ENCODE results near the gene STAC3. TPM values are rescaled to one million over a fixed set of nuclear protein-coding genes. Genes with fewer than 3 reads are reported as not detected.

STAC3 gene
- total RNA-seq, 2 donors from 2014 or later = 2.0 to 4.2 TPM

DNA sequence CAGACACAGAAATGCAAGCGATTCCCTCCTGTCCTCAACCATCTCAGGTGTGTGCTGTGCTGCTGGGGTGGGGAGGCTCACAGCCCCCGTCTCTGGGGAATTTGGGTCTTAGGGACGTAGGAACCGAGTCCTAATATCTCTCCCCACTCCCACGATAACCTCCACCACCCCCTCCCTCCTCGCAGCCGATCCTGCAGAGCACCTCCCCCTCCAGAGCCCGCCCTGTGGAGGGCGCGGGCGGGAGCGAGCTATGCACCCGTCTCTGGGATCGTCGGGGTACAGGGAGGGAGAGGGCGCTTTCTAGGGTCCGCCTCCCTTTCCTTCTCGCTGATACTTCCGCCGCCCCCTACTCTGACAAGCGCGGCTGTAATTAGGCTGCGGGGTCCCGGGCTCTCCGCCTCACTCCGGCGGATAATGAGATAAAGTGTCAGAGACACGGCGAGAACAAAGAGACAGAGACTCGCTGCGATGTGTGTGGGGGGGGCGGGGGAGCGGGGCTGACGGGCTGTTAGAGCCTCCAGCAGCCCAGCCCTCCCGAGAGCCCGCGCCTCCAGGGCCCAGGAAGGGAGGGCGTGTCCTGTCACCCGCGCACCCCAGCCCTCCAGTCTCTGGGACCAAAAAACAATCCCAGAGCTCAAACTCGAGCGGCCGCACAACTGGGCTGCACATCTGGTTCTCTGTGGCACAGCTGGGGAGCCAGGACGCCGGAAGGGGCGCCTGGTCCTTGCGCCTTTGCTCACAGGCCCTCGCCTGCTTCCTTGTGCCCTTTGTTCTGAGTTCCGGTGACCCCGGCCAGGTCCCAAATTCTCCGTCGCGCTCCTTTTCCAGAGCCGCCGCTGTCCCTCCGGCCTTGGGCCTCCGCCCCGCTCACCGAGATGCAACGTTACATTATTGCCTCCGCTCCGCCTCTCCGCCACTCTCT is 12.8 kb downstream of the STAC3 start:
- DNase-seq = peak in 1 of 2 donors; percentile 35
- intact Hi-C loops (cut with DNase I, micrococcal nuclease) = no loop called here
- no peak for ATAC-seq

DNA sequence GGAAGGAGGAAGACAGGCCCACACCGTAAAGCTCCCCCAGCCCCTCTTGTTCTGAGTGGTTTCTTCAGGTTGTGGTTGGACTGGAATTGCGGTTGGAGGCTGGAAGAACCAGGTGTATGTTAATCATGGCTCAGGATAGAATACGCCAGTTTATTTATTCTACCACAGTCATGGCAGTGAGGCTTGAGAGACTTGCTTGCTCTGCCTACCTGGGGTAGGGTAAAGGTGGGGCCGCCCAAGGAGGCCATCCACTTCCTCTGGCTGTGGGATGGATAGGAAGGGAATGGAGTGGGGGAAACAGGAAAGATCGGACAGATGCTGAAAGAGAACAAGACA is 13.4 kb downstream of the STAC3 start:
- intact Hi-C loops (cut with DNase I, micrococcal nuclease) = no loop called here
- ATAC-seq (no peak), DNase-seq (no peak)

DNA sequence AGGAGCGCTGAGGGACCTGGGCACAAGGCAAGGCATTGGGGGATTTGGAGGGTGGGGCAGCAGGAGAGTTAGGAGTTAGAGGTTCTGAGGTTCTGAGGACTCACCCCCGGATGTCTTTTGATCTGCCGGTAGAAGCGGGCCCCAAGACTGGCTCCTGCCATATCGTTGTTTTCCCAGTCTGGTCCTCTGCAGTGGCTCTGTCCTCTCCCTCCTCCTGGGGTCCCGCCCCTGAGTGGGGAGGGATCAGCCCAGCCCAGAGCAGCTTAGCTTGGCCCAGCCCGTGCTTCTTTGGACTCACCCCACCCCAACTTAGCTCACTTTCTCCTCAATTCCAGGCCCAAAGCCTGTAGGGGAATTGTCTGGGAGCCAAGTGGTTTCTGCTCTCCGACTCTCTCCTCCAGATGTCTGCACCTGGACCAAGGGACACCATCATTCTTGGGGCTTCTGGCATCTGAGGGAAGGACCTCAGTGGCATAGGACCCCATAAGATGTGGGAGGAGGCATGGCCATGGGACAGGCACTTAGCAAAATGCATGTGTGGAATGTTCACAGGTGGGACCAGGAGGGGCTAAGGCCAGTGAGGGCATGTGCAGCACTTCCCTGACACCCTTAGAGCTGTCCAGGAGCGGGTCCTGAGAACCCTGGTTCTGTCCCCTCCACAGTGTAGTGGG is 13.9 kb downstream of the STAC3 start:
- ATAC-seq (no peak), DNase-seq (no peak)
- intact Hi-C loops (cut with DNase I, micrococcal nuclease) = no loop called here

DNA sequence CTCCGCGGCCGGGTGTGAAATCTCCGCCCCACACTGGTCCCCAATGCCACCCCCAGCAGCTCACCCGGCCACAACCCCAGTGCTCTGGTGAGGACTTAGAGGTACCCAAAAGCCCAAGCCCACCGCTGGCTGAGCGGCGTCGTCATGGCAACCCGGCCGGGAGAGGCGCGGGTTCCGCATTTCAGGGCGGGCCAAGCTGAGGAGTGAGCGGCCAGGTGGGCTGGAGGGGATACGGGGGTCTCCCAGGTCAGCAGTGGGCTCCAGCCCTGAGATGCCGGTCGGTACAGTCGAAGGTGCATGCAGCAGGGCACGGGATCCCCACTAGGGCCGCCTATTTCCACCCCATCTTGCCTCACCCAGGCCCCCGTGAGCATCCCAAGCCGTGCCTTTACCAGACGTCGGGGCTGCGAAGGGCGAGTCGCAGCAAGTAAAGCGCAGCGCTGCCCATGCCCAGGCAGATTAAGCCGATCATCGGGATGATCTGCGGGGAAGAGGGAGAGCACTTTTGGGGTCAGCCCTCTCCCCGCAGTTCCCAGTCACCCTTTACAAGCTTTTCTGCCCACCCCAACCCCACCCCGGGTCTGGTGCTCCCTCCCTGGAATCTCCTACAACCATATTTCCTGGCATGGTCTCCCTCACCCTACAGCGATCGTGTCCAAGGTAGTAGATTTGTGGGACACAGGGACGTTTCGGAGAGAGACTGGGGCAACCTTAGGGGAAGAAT is 14.6 kb downstream of the STAC3 start:
- DNase-seq (peak in 1 of 2 donors; percentile 25), ATAC-seq (no peak)
- intact Hi-C loops (cut with DNase I, micrococcal nuclease) = no loop called here

DNA sequence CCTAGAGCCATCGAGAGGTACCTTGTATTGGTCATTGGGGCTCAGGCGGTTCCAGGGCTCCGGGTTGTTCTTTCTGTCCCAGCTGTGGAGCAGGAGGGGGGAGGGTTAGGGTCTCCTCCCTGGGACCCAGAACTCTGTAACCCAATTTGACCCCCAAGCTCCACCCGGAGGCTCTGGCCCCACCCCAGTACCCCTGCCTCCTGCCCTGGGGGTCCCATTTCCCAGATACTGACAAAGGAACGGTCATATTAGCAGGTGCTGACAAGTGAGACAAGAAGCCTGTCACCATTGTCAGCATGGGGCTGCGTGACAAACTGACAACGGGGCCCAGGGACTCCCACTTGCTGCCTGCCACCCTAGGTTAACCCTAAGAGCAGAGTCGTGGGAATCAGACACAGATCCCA is 15.3 kb downstream of the STAC3 start:
- no peak for DNase-seq
- no peak for ATAC-seq
- intact Hi-C loops (cut with DNase I, micrococcal nuclease) = no loop called here

DNA sequence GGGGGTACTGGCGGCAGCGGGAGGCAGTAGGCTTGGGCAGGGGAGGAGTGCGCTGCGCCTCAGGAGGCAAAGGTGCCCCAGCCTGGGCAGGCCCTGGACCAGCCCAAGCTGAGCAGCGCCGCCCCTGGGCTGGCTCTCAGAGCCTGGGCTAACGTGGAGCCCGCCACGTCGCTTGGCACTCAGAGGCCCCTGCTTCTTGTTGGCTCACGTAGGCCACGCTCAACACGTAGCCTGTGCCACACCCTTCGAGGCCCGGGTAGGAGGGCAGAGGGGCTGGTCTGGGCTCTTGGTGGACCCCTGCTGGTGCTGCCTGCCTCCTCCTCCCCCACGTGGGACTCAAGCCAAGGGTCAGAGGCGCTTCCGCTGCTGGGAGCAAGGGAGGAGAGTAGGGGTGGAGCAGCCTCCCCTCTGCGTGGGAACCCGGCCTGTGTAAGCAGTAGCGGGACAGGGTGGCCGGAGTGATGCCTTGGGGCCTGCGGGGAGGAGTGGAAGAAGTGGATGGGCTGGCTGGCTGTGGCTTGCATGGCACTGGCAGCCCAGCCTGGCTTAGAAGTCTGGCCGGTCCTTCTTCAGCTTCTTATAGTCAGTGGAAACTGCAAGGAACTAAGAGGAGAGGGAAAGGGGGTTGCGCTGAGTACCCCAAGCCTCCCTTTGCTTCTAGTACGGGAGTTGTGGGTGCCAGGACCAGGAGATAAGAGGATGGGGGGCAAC is 15.8 kb downstream of the STAC3 start:
- ATAC-seq (no peak), DNase-seq (no peak)
- intact Hi-C loops (cut with DNase I, micrococcal nuclease) = no loop called here

DNA sequence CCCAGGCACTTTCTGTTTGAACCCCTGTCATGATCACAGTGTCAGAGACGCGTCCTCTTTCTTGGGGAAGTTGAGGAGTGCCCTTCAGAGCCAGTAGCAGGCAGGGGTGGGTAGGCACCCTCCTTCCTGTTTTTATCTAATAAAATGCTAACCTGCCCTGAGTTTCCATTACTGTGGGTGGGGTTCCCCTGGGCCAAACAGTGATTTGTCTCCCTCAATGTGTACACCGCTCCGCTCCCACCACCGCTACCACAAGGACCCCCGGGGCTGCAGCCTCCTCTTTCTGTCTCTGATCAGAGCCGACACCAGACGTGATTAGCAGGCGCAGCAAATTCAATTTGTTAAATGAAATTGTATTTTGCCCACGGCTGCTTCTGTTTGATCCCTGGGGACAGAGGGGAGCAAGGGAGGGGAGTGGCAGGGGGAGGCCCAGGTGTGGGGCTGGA is 16.4 kb downstream of the STAC3 start:
- ATAC-seq = no peak
- intact Hi-C loops (cut with DNase I, micrococcal nuclease) = no loop called here
- no peak for DNase-seq

DNA sequence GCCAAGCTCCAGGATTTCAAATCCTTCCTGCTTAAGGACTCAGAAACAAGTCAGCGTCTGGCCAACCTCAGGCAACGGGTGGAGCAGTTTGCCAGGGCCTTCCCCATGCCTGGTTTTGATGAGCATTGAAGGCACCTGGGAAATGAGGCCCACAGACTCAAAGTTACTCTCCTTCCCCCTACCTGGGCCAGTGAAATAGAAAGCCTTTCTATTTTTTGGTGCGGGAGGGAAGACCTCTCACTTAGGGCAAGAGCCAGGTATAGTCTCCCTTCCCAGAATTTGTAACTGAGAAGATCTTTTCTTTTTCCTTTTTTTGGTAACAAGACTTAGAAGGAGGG is 16.8 kb downstream of the STAC3 start:
- no peak for DNase-seq
- no peak for ATAC-seq
- intact Hi-C loops (cut with DNase I, micrococcal nuclease) = no loop called here

DNA sequence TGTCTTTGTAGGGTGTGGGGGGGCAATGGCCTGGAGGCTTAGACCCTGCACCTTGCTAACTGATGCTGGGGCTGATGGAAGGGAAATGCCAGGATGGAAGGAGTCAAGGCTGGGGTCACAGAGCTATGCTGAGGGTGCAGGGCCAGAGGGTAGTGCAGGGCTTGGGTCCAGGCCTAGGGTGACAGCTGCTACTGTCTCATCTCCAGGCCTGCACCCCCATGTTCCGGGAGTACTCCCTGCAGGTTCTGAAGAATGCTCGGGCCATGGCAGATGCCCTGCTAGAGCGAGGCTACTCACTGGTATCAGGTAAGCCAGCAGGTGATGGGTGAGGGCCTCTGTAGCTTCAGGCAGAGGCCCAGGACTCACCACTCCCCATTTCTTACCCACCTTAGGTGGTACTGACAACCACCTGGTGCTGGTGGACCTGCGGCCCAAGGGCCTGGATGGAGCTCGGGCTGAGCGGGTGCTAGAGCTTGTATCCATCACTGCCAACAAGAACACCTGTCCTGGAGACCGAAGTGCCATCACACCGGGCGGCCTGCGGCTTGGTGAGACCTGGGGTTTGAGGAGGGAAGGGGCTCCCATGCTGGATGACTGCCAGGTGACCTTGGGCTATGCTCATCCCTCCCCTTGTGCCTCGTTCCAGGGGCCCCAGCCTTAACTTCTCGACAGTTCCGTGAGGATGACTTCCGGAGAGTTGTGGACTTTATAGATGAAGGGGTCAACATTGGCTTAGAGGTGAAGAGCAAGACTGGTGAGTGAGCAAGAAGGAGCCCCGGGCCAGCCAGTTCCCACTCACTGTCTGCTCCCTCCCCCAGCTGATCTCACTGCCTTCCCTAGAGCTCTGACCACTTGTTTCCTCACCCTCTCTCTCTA is 17.4 kb downstream of the STAC3 start:
- ATAC-seq (no peak), DNase-seq (no peak)
- intact Hi-C loops (cut with DNase I, micrococcal nuclease) = no loop called here

DNA sequence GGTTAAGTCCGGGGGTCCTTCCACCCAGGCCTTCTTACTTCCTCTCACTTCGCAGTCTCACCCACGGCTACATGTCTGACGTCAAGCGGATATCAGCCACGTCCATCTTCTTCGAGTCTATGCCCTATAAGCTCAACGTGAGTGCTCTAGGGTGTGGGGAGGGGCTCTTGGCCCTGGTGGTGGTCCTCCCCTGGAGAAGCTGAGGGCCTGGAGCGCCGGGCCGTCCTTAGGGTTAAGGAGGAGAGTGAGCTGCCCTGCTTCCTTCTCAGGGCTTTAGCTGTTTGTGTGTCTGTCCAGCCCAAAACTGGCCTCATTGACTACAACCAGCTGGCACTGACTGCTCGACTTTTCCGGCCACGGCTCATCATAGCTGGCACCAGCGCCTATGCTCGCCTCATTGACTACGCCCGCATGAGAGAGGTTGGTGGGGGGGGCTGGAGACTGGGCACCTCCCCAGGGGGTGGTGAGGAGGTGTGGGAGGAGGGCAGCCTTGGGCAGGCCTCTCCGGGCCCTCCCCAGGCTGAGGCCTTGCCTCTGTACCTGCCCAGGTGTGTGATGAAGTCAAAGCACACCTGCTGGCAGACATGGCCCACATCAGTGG is 18.7 kb downstream of the STAC3 start:
- ATAC-seq (no peak), DNase-seq (no peak)
- intact Hi-C loops (cut with DNase I, micrococcal nuclease) = no loop called here

DNA sequence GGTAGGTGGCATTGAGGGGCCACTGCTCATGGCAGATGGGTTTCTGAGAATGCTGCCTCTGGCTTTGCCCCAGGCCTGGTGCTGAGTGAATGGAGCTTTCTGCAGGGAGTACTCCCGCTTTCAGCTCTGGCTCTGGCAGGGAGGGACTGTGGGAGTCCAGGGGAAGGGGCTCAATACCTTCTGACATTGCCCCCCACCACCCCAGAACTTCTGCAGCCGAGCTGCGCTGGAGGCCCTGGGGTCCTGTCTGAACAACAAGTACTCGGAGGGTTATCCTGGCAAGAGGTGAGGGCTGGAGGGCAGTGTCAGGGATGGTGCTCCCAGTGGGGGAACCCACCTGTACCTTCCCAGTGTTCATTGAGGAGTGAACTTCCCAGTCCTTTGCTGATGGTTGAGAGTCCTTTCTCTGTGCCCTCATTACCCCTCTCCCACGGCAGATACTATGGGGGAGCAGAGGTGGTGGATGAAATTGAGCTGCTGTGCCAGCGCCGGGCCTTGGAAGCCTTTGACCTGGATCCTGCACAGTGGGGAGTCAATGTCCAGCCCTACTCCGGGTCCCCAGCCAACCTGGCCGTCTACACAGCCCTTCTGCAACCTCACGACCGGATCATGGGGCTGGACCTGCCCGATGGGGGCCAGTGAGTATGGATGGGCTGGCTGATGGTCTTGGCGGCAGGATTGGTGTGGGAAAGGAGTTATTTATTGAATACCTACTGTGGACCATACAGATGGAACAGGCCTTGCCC is 19.5 kb downstream of the STAC3 start:
- intact Hi-C loops (cut with DNase I, micrococcal nuclease) = no loop called here
- no peak for DNase-seq
- no peak for ATAC-seq

DNA sequence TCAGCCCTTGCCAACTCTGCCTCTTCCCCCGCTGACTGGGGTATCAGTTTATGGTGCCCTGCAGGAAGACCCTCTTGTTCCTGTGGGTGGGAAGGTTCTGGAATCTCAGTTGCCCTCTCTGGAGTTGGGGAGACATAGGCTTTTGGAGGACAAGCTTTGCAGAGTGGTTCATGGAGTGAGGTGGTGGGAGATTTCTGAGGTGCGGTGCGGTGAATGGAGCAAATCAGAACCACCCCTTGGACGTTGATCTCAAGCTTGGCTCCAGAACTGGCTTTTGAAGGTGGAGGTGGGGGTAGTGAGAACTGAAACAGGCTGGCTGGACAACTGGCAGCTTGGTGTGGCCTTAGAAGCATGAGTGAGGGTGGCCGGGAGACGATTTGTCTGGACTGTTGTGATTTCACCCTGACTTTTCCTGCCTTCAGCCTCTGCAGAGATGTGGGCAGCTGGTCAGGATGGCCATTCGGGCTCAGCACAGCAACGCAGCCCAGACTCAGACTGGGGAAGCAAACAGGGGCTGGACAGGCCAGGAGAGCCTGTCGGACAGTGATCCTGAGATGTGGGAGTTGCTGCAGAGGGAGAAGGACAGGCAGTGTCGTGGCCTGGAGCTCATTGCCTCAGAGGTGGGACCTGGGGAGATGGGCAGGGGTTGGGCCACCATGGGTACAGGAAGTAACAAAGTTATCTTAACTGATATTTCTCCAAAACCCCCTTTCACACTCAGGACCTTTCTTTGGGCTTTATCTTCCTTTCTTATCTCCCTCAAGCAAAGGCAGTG is 20.4 kb downstream of the STAC3 start:
- intact Hi-C loops (cut with DNase I, micrococcal nuclease) = no loop called here
- DNase-seq (no peak), ATAC-seq (no peak)

DNA sequence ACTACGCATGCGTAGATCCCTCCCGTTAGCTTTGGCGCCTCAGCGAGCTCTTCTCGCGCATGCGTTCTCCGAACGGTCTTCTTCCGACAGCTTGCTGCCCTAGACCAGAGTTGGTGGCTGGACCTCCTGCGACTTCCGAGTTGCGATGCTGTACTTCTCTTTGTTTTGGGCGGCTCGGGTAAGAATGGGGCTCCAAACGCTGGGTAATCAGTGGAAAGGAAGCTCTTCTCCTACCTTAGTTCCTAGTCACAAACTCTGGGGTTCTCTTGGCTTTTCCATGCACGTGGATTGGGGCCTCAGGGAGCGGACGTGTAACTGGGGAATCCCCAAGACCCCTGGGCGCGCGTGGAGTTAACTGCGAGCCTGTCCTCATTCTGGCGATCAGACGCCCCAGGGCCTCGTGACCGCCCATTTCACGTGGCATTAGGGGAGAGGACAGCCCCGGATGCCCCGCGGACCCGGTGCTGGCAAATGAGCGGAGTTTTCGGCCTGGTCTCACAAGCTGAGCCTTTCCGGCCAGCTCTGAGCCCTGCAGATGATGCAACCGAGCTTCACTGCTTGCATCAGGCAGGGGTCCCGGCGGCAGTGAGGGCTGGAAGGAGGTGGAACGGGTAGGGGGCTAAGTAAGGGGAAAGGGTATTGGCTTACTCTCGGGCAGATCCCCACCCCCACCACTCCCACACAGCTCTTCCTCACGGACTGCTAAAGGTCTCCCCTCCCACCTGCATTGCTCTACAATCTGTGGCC is 21.2 kb downstream of the STAC3 start, which contains the start of gene SHMT2:
TSS of gene SHMT2 (plus strand) at position 78 of the 747 bp plus-strand sequence. CDS start at position 146, 68 bp downstream.
- DNase-seq (peak; percentile 96), ATAC-seq (peak; percentile 80)
- intact Hi-C loops (cut with DNase I, micrococcal nuclease) = no loop called here

DNA sequence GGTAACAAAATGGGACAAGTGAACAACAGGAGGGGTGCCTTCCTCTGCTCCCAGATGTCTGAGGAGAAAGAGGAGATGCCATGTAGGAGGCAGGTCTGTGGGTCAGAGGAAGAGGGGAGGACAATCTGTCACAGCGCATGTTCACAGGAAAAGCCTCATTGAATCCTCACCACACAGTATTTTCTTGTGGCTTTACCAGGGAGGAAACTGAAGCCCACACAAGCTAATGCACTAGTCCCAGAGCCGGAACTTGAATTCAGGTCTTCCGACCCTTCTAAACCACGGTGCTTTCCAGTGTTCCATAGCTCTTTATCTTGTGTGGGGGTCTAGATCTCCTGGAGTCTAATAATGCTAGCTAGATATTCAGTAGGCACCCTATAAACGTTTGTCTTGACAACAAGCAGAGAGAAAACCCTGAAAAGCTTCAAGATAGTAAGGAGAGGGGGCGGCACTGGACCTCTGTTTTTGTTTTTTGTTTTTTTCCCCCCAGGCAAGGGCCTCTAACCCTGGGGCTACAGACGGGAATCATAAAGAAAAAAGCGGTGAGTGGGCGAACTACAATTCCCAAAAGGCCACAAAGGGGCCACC is 21.8 kb downstream of the STAC3 start:
- intact Hi-C loops (cut with DNase I, micrococcal nuclease) = no loop called here
- no peak for DNase-seq
- no peak for ATAC-seq

DNA sequence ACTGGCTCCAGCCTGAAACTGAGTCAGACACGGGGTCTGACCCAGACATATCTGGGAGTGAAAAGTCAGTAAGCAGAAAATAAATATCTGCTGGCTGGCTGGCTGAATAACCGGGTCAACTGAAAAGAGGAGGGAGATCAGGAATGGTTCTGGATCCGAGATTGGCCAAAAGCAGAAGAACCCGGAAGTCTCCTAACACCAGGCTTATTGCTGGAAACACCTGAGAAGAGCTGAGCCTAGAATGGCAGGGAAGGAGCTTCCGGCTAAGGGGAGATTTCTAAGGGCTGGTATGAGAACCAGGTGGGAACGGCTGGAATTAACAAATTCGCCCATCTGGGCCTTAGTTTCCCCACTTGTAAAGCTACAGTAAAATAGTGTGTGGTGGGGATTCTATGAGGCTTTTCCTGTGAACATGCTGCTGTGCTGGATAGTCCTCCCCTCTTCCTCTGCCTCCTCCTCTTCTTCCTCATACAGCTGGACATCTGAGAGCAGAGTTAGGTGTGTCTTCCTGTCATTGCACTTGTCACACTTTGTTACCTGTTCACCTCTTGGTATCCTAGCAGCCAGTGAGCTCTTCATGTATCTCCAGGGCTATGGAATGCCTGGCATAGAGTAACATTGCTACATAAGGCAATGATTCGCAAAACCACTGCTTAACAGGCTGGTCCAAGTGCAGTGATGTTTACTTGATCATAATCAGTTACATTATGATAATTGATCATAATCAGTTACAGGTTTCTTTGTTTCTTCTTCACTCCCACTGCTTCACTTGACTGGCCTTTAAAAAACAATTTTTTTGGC is 23.5 kb downstream of the STAC3 start:
- no peak for DNase-seq
- intact Hi-C loops (cut with DNase I, micrococcal nuclease) = no loop called here
- peak; percentile 41 for ATAC-seq
